ENCODE data around the gene CCDC60. TPM values are rescaled to one million over a fixed set of nuclear protein-coding genes. Genes with fewer than 3 reads are reported as not detected.

The CCDC60 gene
- total RNA-seq, 1 donor from 2014 or later: not detected

- TF ChIP-seq CTCF (IDR thresholded peaks at IDR 0.05; ENCODE audit: insufficient read depth, low read length, poor library complexity, severe bottlenecking): no peak
- no peaks in the 10 kb centered on the region for H3K36me3 ChIP-seq (ENCODE audit: control insufficient read depth, insufficient read depth, low read length)
- no peak for DNase-seq (ENCODE audit: low read depth)
- H3K4me3 ChIP-seq (ENCODE audit: low read depth, low read length): no peak overlapping the region
- no peaks in the 10 kb centered on the region for H3K27me3 ChIP-seq (ENCODE audit: control insufficient read depth, insufficient read depth, low read length)
Observed at GRCh38 chr12:119461636-119462214, 127.2 kb downstream of the CCDC60 start.

- DNase-seq (ENCODE audit: low read depth): no peak
- Histone ChIP-seq H3K36me3 (ENCODE audit: control insufficient read depth, insufficient read depth, low read length) (no peaks in the 10 kb centered on the region), H3K4me3 (ENCODE audit: low read depth, low read length) (no peak overlapping the region), H3K27me3 (ENCODE audit: control insufficient read depth, insufficient read depth, low read length) (no peaks in the 10 kb centered on the region)
- no peak for TF ChIP-seq CTCF (IDR thresholded peaks at IDR 0.05; ENCODE audit: insufficient read depth, low read length, poor library complexity, severe bottlenecking)
Observed at GRCh38 chr12:119463211-119463926, 128.8 kb downstream of the CCDC60 start.

- no peak for TF ChIP-seq CTCF (IDR thresholded peaks at IDR 0.05; ENCODE audit: insufficient read depth, low read length, poor library complexity, severe bottlenecking)
- H3K4me3 ChIP-seq (ENCODE audit: low read depth, low read length): no peak overlapping the region
Observed at GRCh38 chr12:119468296-119468695, 133.8 kb downstream of the CCDC60 start.

GRCh38 chr12:119475650-119476049, 141.1 kb downstream of the CCDC60 start:
- no peak for DNase-seq (ENCODE audit: low read depth)
- TF ChIP-seq CTCF (IDR thresholded peaks at IDR 0.05; ENCODE audit: insufficient read depth, low read length, poor library complexity, severe bottlenecking): no peak
- Histone ChIP-seq H3K27me3 (ENCODE audit: control insufficient read depth, insufficient read depth, low read length) (no peaks in the 10 kb centered on the region), H3K4me3 (ENCODE audit: low read depth, low read length) (no peak overlapping the region), H3K36me3 (ENCODE audit: control insufficient read depth, insufficient read depth, low read length) (no peaks in the 10 kb centered on the region)

More at GRCh38 chr12:119468296-119468695, 133.8 kb downstream of the CCDC60 start:
- Histone ChIP-seq H3K27me3 (ENCODE audit: control insufficient read depth, insufficient read depth, low read length) (no peaks in the 10 kb centered on the region), H3K36me3 (ENCODE audit: control insufficient read depth, insufficient read depth, low read length) (no peaks in the 10 kb centered on the region)
- no peak for DNase-seq (ENCODE audit: low read depth)

GRCh38 chr12:119476951-119477350, 142.4 kb downstream of the CCDC60 start:
- no peak for DNase-seq (ENCODE audit: low read depth)
- Histone ChIP-seq H3K36me3 (ENCODE audit: control insufficient read depth, insufficient read depth, low read length) (no peaks in the 10 kb centered on the region), H3K27me3 (ENCODE audit: control insufficient read depth, insufficient read depth, low read length) (no peaks in the 10 kb centered on the region), H3K4me3 (ENCODE audit: low read depth, low read length) (no peak overlapping the region)
- no peak for TF ChIP-seq CTCF (IDR thresholded peaks at IDR 0.05; ENCODE audit: insufficient read depth, low read length, poor library complexity, severe bottlenecking)
